Gastrocnemius medialis (tissue), 4 donors: Measurements from ENCODE around the gene PALLD. TPM values are rescaled to one million over a fixed set of nuclear protein-coding genes. Genes with fewer than 3 reads are reported as not detected.

Experiments
- ATAC-seq, 2 donors: fragments of 150-250 bp; one replicate each; pipeline ENCODE4 v1.9.1; 2016
- DNase-seq, 2 donors: peaks; one replicate each; pipeline ENCODE4 v3.0.0-alpha.2; 2019
- H3K27ac ChIP-seq, 4 donors: fragments of 200-600 bp; sonication (generic); 1 replicate in 1 of 4; 2 replicates in 3 of 4; pipeline ENCODE4 v1.5.1; 2016 to 2018; ENCODE audit warnings: mild to moderate bottlenecking in 2 of 4, moderate library complexity in 1 of 4
- H3K27me3 ChIP-seq, 3 donors: fragments of 200-600 bp; sonication (generic) in 2 of 3; 1 replicate in 1 of 3; 2 replicates in 2 of 3; pipeline versions ENCODE4 v1.5.1 to v1.6.0; 2016 to 2019; ENCODE audit warnings: mild to moderate bottlenecking in 1 of 3, moderate library complexity in 1 of 3
- H3K36me3 ChIP-seq, 2 donors: fragments of 200-600 bp; sonication (generic) in 1 of 2; one replicate each; pipeline ENCODE4 v1.5.1; 2017 to 2018
- H3K4me1 ChIP-seq, 2 donors: fragments of 200-600 bp; sonication (generic) in 1 of 2; one replicate each; pipeline ENCODE4 v1.5.1; 2016 to 2017; ENCODE audit warnings: mild to moderate bottlenecking in 2 of 2
- H3K4me3 ChIP-seq, 4 donors: fragments of 200-600 bp; sonication (generic) in 3 of 4; 1 replicate in 1 of 4; 2 replicates in 3 of 4; pipeline ENCODE4 v1.5.1; 2016 to 2019; ENCODE audit warnings: mild to moderate bottlenecking in 2 of 4
- H3K9me3 ChIP-seq, 3 donors: fragments of 200-600 bp; sonication (generic) in 2 of 3; 1 replicate in 1 of 3; 2 replicates in 2 of 3; pipeline ENCODE4 v1.5.1; 2016 to 2019
- POLR2A ChIP-seq, 2 donors: fragments of 450-650 bp; IDR thresholded peaks; one replicate each; pipeline ENCODE4 v1.6.1; 2017; ENCODE audit warnings: antibody characterized with exemption in 2 of 2, mild to moderate bottlenecking in 2 of 2, moderate library complexity in 2 of 2
- in situ Hi-C, 4 donors: fragments of 200-750 bp; cut with MboI; loops; one replicate each; pipeline versions ENCODE4 v1.15.0 to v1.8.0; 2017; ENCODE audit warnings: low sequenced_read_pairs in 4 of 4
- intact Hi-C: fragments of 100-400 bp; cut with DNase I; formaldehyde crosslinking; loops from one replicate; pipeline ENCODE4 v1.15.1; 2023; ENCODE audit warnings: low total_unique reads
- total RNA-seq, 4 donors: library from RNA; depleted of rRNA; stranded (reverse); fragments of >200 nt; gene quantifications; one replicate each; pipeline versions ENCODE4 v1.1.0 to v1.2.3, GENCODE V29; 2016
- TF ChIP-seq, protein P1 (sequence below), 5 experiments: fragments of 450-650 bp in 3 of 5; fragments of 200-600 bp in 2 of 5; sonication (generic) in 2 of 5; IDR thresholded peaks in 4 of 5; conservative IDR thresholded peaks in 1 of 5; 1 replicate in 4 of 5; 2 replicates in 1 of 5; pipeline ENCODE4 v1.5.1; 2016 to 2019; ENCODE audit warnings: antibody characterized with exemption in 5 of 5, mild to moderate bottlenecking in 3 of 5, moderate library complexity in 3 of 5

Gene PALLD
- total RNA-seq, 4 donors from 2014 or later = 165 to 439 (median 319) TPM

DNA sequence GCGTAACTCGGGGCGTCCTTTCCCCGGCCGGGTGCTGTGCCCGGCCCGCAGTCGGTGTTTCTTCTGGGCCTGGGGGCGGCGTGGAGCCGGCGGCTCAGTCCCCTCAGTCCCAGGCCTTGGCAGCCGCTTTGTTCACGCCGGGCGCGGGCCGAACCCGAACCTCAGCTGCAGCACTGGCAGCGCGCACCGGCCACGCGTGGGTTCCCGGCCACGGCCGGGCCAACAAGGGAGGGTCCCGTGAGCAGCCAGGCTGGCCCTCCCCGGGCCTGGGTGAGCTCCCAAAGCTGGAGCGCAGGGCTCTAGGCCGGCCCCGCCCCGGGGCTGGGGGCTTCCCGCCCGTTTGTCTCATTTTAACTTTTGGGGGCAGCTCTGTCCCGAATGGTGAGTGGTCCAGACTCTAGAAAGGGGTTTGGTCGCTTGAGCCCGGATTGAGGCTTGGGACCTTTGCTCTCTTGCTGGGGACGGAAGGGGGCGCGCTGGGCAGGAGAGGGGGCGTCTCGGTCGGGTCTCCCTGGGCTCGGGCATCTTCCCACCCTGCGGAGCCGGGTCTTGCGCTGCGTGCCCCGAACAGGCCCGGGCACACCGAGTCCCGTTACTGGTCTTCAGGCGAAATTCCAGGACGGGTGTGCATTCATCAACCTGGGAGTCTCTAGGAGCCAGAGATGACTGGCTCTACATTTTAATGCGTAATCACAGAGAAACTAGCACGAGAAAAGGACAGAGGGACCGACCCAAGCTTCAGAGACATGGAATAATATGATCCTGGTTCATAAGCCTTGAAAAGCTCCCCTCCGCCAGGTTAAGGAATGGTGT, 336.1 kb downstream of the PALLD start:
- in situ Hi-C loops (loop anchor here in 2 of 4 donors (5.0 to 10.0 kb wide), 2 partner anchors 84 to 118 kb away; no protein-coding TSS in a partner anchor), intact Hi-C loops (loop anchor here (5.0 kb wide), 4 partner anchors 89 to 246 kb away; no protein-coding TSS in a partner anchor)
- Histone ChIP-seq H3K4me3 (peak overlapping the region; percentile 74 to 96 (median 82)), H3K27me3 (no peaks in the 10 kb centered on the region), H3K4me1 (peaks cover 36 to 39% of the 10 kb centered on the region in 2 donors), H3K27ac (peak overlapping the region; percentile 83 to 92 (median 89)), H3K9me3 (no peaks in the 10 kb centered on the region), H3K36me3 (no peaks in the 10 kb centered on the region)
- TF ChIP-seq, protein P1, sequence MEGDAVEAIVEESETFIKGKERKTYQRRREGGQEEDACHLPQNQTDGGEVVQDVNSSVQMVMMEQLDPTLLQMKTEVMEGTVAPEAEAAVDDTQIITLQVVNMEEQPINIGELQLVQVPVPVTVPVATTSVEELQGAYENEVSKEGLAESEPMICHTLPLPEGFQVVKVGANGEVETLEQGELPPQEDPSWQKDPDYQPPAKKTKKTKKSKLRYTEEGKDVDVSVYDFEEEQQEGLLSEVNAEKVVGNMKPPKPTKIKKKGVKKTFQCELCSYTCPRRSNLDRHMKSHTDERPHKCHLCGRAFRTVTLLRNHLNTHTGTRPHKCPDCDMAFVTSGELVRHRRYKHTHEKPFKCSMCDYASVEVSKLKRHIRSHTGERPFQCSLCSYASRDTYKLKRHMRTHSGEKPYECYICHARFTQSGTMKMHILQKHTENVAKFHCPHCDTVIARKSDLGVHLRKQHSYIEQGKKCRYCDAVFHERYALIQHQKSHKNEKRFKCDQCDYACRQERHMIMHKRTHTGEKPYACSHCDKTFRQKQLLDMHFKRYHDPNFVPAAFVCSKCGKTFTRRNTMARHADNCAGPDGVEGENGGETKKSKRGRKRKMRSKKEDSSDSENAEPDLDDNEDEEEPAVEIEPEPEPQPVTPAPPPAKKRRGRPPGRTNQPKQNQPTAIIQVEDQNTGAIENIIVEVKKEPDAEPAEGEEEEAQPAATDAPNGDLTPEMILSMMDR (IDR thresholded peaks at IDR 0.05 in 4 of 5, conservative IDR thresholded peaks at IDR 0.05 in 1 of 5) = peak in 1 of 5 experiments; percentile 13
- no peak for TF ChIP-seq POLR2A (IDR thresholded peaks at IDR 0.05)
- DNase-seq = peak in 1 of 2 donors; percentile 38
- ATAC-seq = peak; percentile 7 to 18

DNA sequence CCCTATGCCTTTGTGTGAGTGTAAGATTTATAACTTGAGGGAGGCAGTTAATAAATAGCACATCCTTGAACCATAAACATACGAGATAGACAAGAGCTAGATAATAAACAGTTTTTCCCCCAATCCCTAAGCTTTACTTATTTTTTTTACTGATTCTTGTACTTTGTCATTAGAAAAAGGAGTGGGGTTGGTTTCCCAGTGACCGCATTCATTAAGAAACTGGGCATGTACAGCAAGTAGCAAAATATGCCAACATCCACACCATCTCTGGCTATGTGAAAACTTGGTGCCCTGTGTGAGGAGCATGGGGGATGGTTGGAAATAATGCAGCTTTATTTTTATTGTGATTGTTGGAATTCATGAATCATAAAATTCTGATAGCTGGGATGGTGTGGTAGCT, 337.0 kb downstream of the PALLD start:
- intact Hi-C loops = loop anchor here (5.0 kb wide), 4 partner anchors 88 to 247 kb away; no protein-coding TSS in a partner anchor
- H3K27ac ChIP-seq = peak overlapping the region; percentile 83 to 92 (median 89)
- peaks cover 42% of the 10 kb centered on the region in 2 donors for H3K4me1 ChIP-seq
- DNase-seq (no peak), ATAC-seq (no peak)
- TF ChIP-seq POLR2A (IDR thresholded peaks at IDR 0.05) = no peak
- TF ChIP-seq, protein P1 (IDR thresholded peaks at IDR 0.05 in 4 of 5, conservative IDR thresholded peaks at IDR 0.05 in 1 of 5) = no peak
- no peaks in the 10 kb centered on the region for H3K9me3 ChIP-seq
- H3K4me3 ChIP-seq = peak overlapping the region; percentile 74 to 96 (median 82)
- in situ Hi-C loops = loop anchor here in 2 of 4 donors (5.0 to 10.0 kb wide), 2 partner anchors 83 to 119 kb away; no protein-coding TSS in a partner anchor
- H3K36me3 ChIP-seq = no peaks in the 10 kb centered on the region
- no peaks in the 10 kb centered on the region for H3K27me3 ChIP-seq

DNA sequence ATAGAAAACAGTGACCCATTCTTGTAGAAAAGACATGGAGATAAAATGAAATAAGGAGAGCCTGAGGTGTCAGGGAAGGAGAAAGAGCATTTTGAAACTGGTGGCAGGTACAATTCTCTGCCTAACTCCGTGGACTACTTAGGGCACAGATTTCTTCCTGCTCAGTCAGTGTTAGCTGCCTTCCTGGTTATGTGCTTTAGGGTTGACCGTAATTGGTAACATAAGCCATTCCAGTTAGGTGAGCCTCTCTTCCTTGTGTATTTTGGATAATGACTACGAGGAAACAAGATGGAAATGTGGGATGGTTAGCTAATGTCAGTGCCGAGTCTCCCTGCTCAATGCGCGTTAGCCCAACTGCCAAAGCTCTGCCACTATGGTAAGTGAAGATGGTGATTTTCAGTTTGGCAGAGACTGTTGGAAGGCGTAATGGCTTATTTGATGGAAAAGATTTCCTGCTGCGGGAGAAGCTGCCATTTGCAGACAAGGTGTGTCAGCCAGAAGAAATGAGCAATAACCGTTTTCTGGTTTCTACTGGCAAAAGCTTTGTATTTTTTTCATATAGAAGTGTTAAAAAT, 339.1 kb downstream of the PALLD start:
- Histone ChIP-seq H3K4me1 (peaks cover 61% of the 10 kb centered on the region in 2 donors), H3K27ac (peak overlapping the region; percentile 71 to 87 (median 76)), H3K9me3 (no peaks in the 10 kb centered on the region), H3K27me3 (no peaks in the 10 kb centered on the region), H3K4me3 (no peak overlapping the region), H3K36me3 (no peaks in the 10 kb centered on the region)
- no peak for TF ChIP-seq POLR2A (IDR thresholded peaks at IDR 0.05)
- TF ChIP-seq, protein P1 (IDR thresholded peaks at IDR 0.05 in 4 of 5, conservative IDR thresholded peaks at IDR 0.05 in 1 of 5) = no peak
- intact Hi-C loops (loop anchor here (2.0 kb wide), 1 partner anchor 51 kb away; no protein-coding TSS in a partner anchor), in situ Hi-C loops (loop anchor here in 1 of 4 donors (10.0 kb wide), 1 partner anchor 121 kb away; no protein-coding TSS in a partner anchor)
- no peak for ATAC-seq
- DNase-seq = no peak

DNA sequence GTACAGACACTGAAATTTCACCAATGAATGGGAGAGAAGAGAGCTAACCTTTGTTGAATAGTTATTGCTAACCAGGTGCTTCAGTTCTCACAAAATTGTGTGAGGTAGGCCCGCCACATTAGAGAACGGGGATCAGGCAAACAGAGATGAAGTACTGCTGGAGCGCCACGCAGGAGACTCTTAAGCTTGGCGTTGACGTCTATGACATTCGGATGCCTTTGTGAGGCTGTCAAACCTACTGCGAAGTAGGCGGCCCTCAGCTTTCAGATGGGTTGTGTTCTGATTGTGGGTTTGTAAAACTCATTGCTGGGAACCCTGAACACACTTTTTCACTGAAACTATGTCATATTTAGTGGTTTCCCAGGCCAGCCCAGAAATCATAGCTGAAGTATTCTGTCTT, 339.6 kb downstream of the PALLD start:
- no peak for DNase-seq

More for the DNA sequence above, 339.6 kb downstream of the PALLD start:
- Histone ChIP-seq H3K27ac (peak overlapping the region; percentile 71 to 87 (median 76)), H3K4me3 (no peak overlapping the region), H3K9me3 (no peaks in the 10 kb centered on the region), H3K36me3 (no peaks in the 10 kb centered on the region), H3K4me1 (peaks cover 61 to 66% of the 10 kb centered on the region in 2 donors), H3K27me3 (no peaks in the 10 kb centered on the region)
- ATAC-seq = no peak
- TF ChIP-seq, protein P1 (IDR thresholded peaks at IDR 0.05 in 4 of 5, conservative IDR thresholded peaks at IDR 0.05 in 1 of 5) = no peak
- TF ChIP-seq POLR2A (IDR thresholded peaks at IDR 0.05) = no peak
- intact Hi-C loops (loop anchor here (2.0 kb wide), 1 partner anchor 50 kb away; no protein-coding TSS in a partner anchor), in situ Hi-C loops (loop anchor here in 1 of 4 donors (10.0 kb wide), 1 partner anchor 122 kb away; no protein-coding TSS in a partner anchor)
